NT2/D1 (cell line): Measurements from ENCODE around the gene DCTPP1.

Source experiments
- SUZ12 ChIP-seq: IDR thresholded peaks from 2 replicates; pipeline ENCODE4 v1.6.1; 2011; ENCODE audit not compliant: insufficient read length, insufficient read depth; ENCODE audit errors: extremely low read depth
- ZNF274 ChIP-seq: IDR thresholded peaks from 2 replicates; pipeline ENCODE4 v1.6.1; 2011; ENCODE audit warnings: mild to moderate bottlenecking, low read depth, low read length

- TF ChIP-seq ZNF274 (no peak), SUZ12 (no peak)
These were observed 11.3 kb downstream of the DCTPP1 start for GRCh38 chr16:30418350-30419181.
